ENCODE data around the gene DLD. TPM values are rescaled to one million over a fixed set of nuclear protein-coding genes. Genes with fewer than 3 reads are reported as not detected.

DLD gene
- polyA plus RNA-seq, 2 of the 4 experiments (the other 2 are of a cell fraction) = 129 to 179 TPM

- TF ChIP-seq CBX2 (IDR thresholded peaks at IDR 0.05; ENCODE audit: borderline replicate concordance, low read depth) (no peak), TFCP2L1 (CRISPR knock-in tag; IDR thresholded peaks at IDR 0.05) (no peak), SMC3 (IDR thresholded peaks at IDR 0.05) (no peak), KDM5A (IDR thresholded peaks at IDR 0.05) (no peak), GATA3 (IDR thresholded peaks at IDR 0.05; ENCODE audit: borderline replicate concordance) (no peak)
Observed at GRCh38 chr7:107865956-107866775, 24.8 kb upstream of the DLD start (continued).

- no peak for ATAC-seq
- no peaks in the 10 kb centered on the region for H3K4me1 ChIP-seq
- no peak for FAIRE-seq
- H3K4me2 ChIP-seq = no peak overlapping the region
- WGBS (ENCODE audit: missing lambda C conversion rate) = 21% methylated on average over 3 of the region's 3 CpGs
- CTCF ChIA-PET = interaction anchor here (1.2 to 1.6 kb wide), 2 partner anchors 125 to 405 kb away, joined by 3 to 12 read pairs; partner anchors contain the start of gene CBLL1
- no peak for TF ChIP-seq EHMT2 (IDR thresholded peaks at IDR 0.05; ENCODE audit: low read depth)
- no peak for TF ChIP-seq ZFP36 (IDR thresholded peaks at IDR 0.05; ENCODE audit: borderline replicate concordance, partially characterized antibody)
- TF ChIP-seq RFX5 (IDR thresholded peaks at IDR 0.05) = no peak
- TF ChIP-seq ATOH8 (CRISPR knock-in tag; IDR thresholded peaks at IDR 0.05; ENCODE audit: low read depth) = no peak
- TF ChIP-seq ESRRA (IDR thresholded peaks at IDR 0.05; ENCODE audit: borderline replicate concordance, low read length) = no peak
- TF ChIP-seq CEBPB (IDR thresholded peaks at IDR 0.05) = no peak
- no peak for TF ChIP-seq RNF2 (IDR thresholded peaks at IDR 0.05; ENCODE audit: borderline replicate concordance, low read depth)
- no peak for TF ChIP-seq GATA3 (IDR thresholded peaks at IDR 0.05; ENCODE audit: borderline replicate concordance)
- no peak for TF ChIP-seq ZC3H11A (IDR thresholded peaks at IDR 0.05)
- no peak for TF ChIP-seq FOXS1 (CRISPR knock-in tag; IDR thresholded peaks at IDR 0.05)
- TF ChIP-seq HEYL (CRISPR knock-in tag; IDR thresholded peaks at IDR 0.05) = no peak
- no peak for TF ChIP-seq FOSL2 (IDR thresholded peaks at IDR 0.05)
- TF ChIP-seq FOSL2 (CRISPR knock-in tag; IDR thresholded peaks at IDR 0.05) = no peak
- TF ChIP-seq KDM5A (IDR thresholded peaks at IDR 0.05) = no peak
- no peak for TF ChIP-seq CTCF (IDR thresholded peaks at IDR 0.05)
- no peak for TF ChIP-seq MAX (IDR thresholded peaks at IDR 0.05)
- POLR2A ChIA-PET = interaction anchor here (1.7 kb wide), 1 partner anchor 125 kb away, joined by 7 read pairs; no protein-coding TSS in a partner anchor
- H3K27ac ChIP-seq = no peak overlapping the region
- DNase-seq (ENCODE audit: low read depth in 1 of 2, low spot score in 1 of 2) = no peak
- no peak overlapping the region for H3K4me3 ChIP-seq
- no peaks in the 10 kb centered on the region for H3K9me3 ChIP-seq
Observed at GRCh38 chr7:107867858-107868466, 23.0 kb upstream of the DLD start.

GRCh38 chr7:107870427-107871000 lies 20.5 kb upstream of the DLD start:
- H3K27ac ChIP-seq = no peak overlapping the region
- H3K9me3 ChIP-seq = no peaks in the 10 kb centered on the region
- ChIA-PET CTCF (interaction anchor here (0.6 to 1.4 kb wide), 4 partner anchors 9 to 676 kb away, joined by 4 to 6 read pairs (median 5); partner anchors contain the start of gene CBLL1), POLR2A (no interaction called here)
- no peak for ATAC-seq
- WGBS (ENCODE audit: missing lambda C conversion rate) = 36% methylated on average over 5 of the region's 5 CpGs
- FAIRE-seq = no peak
- H3K4me2 ChIP-seq = no peak overlapping the region
- no peak overlapping the region for H3K4me3 ChIP-seq
- DNase-seq (ENCODE audit: low read depth in 1 of 2, low spot score in 1 of 2) = no peak
- no peaks in the 10 kb centered on the region for H3K4me1 ChIP-seq
- TF ChIP-seq EP300 (IDR thresholded peaks at IDR 0.05) (no peak), CBX8 (IDR thresholded peaks at IDR 0.05) (no peak), HOXA7 (CRISPR knock-in tag; IDR thresholded peaks at IDR 0.05) (no peak), HOXB5 (CRISPR knock-in tag; IDR thresholded peaks at IDR 0.05) (no peak), RFX5 (IDR thresholded peaks at IDR 0.05) (no peak), HOXB13 (CRISPR knock-in tag; IDR thresholded peaks at IDR 0.05; ENCODE audit: low read depth) (no peak), HMGXB4 (CRISPR knock-in tag; IDR thresholded peaks at IDR 0.05; ENCODE audit: borderline replicate concordance) (no peak), KDM1A (IDR thresholded peaks at IDR 0.05; ENCODE audit: low read depth) (no peak)
